H9 (cell line): Measurements from ENCODE around the gene AP3B2. TPM values are rescaled to one million over a fixed set of nuclear protein-coding genes. Genes with fewer than 3 reads are reported as not detected.
A peak's percentile ranks its signal among the peaks of the same experiment; 100 is the strongest.

Source experiments
- DNase-seq: peaks from one replicate; pipeline ENCODE4 v3.0.0-alpha.2; 2017
- H2AFZ ChIP-seq: one replicate; pipeline ENCODE4 v1.6.1; 2013; ENCODE audit warnings: mild to moderate bottlenecking, low read length, control low read depth, moderate library complexity
- H2AK5ac ChIP-seq: 2 replicates; pipeline ENCODE4 v1.6.1; 2013; ENCODE audit warnings: low read length, control low read depth, mixed read lengths; ENCODE audit not compliant: insufficient read length
- H2BK120ac ChIP-seq: one replicate; pipeline ENCODE4 v1.6.1; 2013; ENCODE audit warnings: low read depth, mild to moderate bottlenecking, low read length, control low read depth, inconsistent platforms; ENCODE audit not compliant: poor library complexity, severe bottlenecking
- H2BK12ac ChIP-seq: 2 replicates; pipeline ENCODE4 v1.6.1; 2013; ENCODE audit warnings: low read length, control low read depth, mixed read lengths, low read depth; ENCODE audit not compliant: insufficient read length
- H2BK15ac ChIP-seq: 2 replicates; pipeline ENCODE4 v1.6.1; 2013; ENCODE audit warnings: low read depth, low read length, control low read depth
- H2BK20ac ChIP-seq: one replicate; pipeline ENCODE4 v1.6.1; 2013; ENCODE audit warnings: low read depth, mild to moderate bottlenecking, low read length, control low read depth, inconsistent platforms; ENCODE audit not compliant: poor library complexity, severe bottlenecking
- H2BK5ac ChIP-seq: 2 replicates; pipeline ENCODE4 v1.6.1; 2013; ENCODE audit warnings: low read length, control low read depth, mixed read lengths; ENCODE audit not compliant: insufficient read length
- H3K14ac ChIP-seq: 2 replicates; pipeline ENCODE4 v1.6.1; 2013; ENCODE audit warnings: low read length, control low read depth; ENCODE audit not compliant: insufficient read depth
- H3K18ac ChIP-seq: 2 replicates; pipeline ENCODE4 v1.6.1; 2013; ENCODE audit warnings: low read depth, mild to moderate bottlenecking, mixed read lengths, low read length, control low read depth; ENCODE audit not compliant: insufficient read length
- H3K23ac ChIP-seq: 2 replicates; pipeline ENCODE4 v1.6.1; 2013; ENCODE audit warnings: low read length, control low read depth, mixed read lengths, low read depth; ENCODE audit not compliant: insufficient read length
- H3K23me2 ChIP-seq: 2 replicates; pipeline ENCODE4 v1.6.1; 2013; ENCODE audit warnings: low read depth, mild to moderate bottlenecking, mixed read lengths, low read length, control low read depth; ENCODE audit not compliant: insufficient read length, poor library complexity, severe bottlenecking
- H3K27ac ChIP-seq: 2 replicates; pipeline ENCODE4 v1.5.1; 2013; ENCODE audit warnings: low read length, control low read depth, mixed read lengths, low read depth; ENCODE audit not compliant: insufficient read length
- H3K27me3 ChIP-seq: 2 replicates; pipeline ENCODE4 v1.6.1; 2013; ENCODE audit warnings: low read length, control low read depth, inconsistent platforms; ENCODE audit not compliant: insufficient read depth
- H3K4ac ChIP-seq: 2 replicates; pipeline ENCODE4 v1.6.1; 2013; ENCODE audit warnings: low read depth, mild to moderate bottlenecking, control low read depth, inconsistent platforms, low read length, moderate library complexity
- H3K4me1 ChIP-seq: 2 replicates; pipeline ENCODE4 v1.6.1; 2013; ENCODE audit warnings: low read length, control low read depth, inconsistent platforms; ENCODE audit not compliant: insufficient read depth
- H3K4me2 ChIP-seq: 2 replicates; pipeline ENCODE4 v1.6.1; 2013; ENCODE audit warnings: low read length, control low read depth, mixed read lengths; ENCODE audit not compliant: insufficient read length, insufficient read depth
- H3K56ac ChIP-seq: 2 replicates; pipeline ENCODE4 v1.6.1; 2013; ENCODE audit warnings: low read depth, mild to moderate bottlenecking, mixed read lengths, low read length, control low read depth; ENCODE audit not compliant: insufficient read length
- H3K79me1 ChIP-seq: 2 replicates; pipeline ENCODE4 v1.6.1; 2013; ENCODE audit warnings: low read depth, mild to moderate bottlenecking, moderate library complexity, low read length, control low read depth, inconsistent platforms; ENCODE audit not compliant: insufficient read depth, poor library complexity, severe bottlenecking
- H3K79me2 ChIP-seq: 2 replicates; pipeline ENCODE4 v1.6.1; 2013; ENCODE audit warnings: low read length, control low read depth, inconsistent platforms; ENCODE audit not compliant: insufficient read depth
- H3K9ac ChIP-seq: 2 replicates; pipeline ENCODE4 v1.6.1; 2013; ENCODE audit warnings: low read length, control low read depth, mixed read lengths; ENCODE audit not compliant: insufficient read length; ENCODE audit errors: extremely low read depth
- H3K9me3 ChIP-seq: one replicate; pipeline ENCODE4 v1.6.1; 2013; ENCODE audit warnings: low read depth, low read length, inconsistent platforms; ENCODE audit not compliant: control insufficient read depth
- H3T11ph ChIP-seq: one replicate; pipeline ENCODE4 v1.6.1; 2013; ENCODE audit warnings: mild to moderate bottlenecking, low read length, control low read depth, inconsistent platforms
- H4K20me1 ChIP-seq: one replicate; pipeline ENCODE4 v1.6.1; 2013; ENCODE audit not compliant: control insufficient read depth, insufficient read length, insufficient read depth
- H4K5ac ChIP-seq: 2 replicates; pipeline ENCODE4 v1.6.1; 2013; ENCODE audit warnings: low read depth, mild to moderate bottlenecking, mixed read lengths, low read length, control low read depth; ENCODE audit not compliant: insufficient read length
- H4K8ac ChIP-seq: replicated peaks from 2 replicates; pipeline ENCODE4 v1.6.1; 2013; ENCODE audit warnings: low read length, control low read depth, mixed read lengths, low read depth; ENCODE audit not compliant: insufficient read length
- H4K91ac ChIP-seq: 2 replicates; pipeline ENCODE4 v1.6.1; 2013; ENCODE audit warnings: low read depth, mild to moderate bottlenecking, moderate library complexity, mixed read lengths, low read length, control low read depth; ENCODE audit not compliant: insufficient read length
- H3K27ac Mint-ChIP-seq, 3 experiments: 2 replicates in 2 of 3; 3 replicates in 1 of 3; pipeline ENCODE4 v1.8.0; 2020 to 2021; ENCODE audit warnings: mixed read lengths in 3 of 3, mild to moderate bottlenecking in 1 of 3, moderate library complexity in 1 of 3
- H3K27me3 Mint-ChIP-seq: 2 replicates; pipeline ENCODE4 v1.8.0; 2021; ENCODE audit warnings: low read depth, mild to moderate bottlenecking, moderate library complexity, mixed read lengths
- H3K36me3 Mint-ChIP-seq, 3 experiments: 2 replicates in 2 of 3; 3 replicates in 1 of 3; pipeline ENCODE4 v1.8.0; 2020 to 2021; ENCODE audit warnings: low read depth in 3 of 3, mixed read lengths in 3 of 3; ENCODE audit not compliant: insufficient read depth in 1 of 3
- H3K4me1 Mint-ChIP-seq, 2 experiments: 2 replicates each; pipeline ENCODE4 v1.8.0; 2020; ENCODE audit warnings: mixed read lengths in 2 of 2
- H3K4me3 Mint-ChIP-seq, 2 experiments: 2 replicates in 1 of 2; 3 replicates in 1 of 2; pipeline ENCODE4 v1.8.0; 2020 to 2021; ENCODE audit warnings: mild to moderate bottlenecking in 2 of 2, mixed read lengths in 2 of 2, moderate library complexity in 1 of 2
- H3K9me3 Mint-ChIP-seq, 2 experiments: 2 replicates in 1 of 2; 3 replicates in 1 of 2; pipeline ENCODE4 v1.8.0; 2020; ENCODE audit warnings: mild to moderate bottlenecking in 2 of 2, mixed read lengths in 2 of 2, moderate library complexity in 1 of 2
- WGBS: extraction: QIAGEN DNeasy Blood & Tissue Kit; methylation state at CpG from one replicate; pipeline ENCODE4 v1.1.7; 2013; ENCODE audit warnings: missing lambda C conversion rate, low lambda C conversion rate, mixed read lengths; ENCODE audit not compliant: insufficient read length; ENCODE audit errors: extremely low coverage; 5-methylcytosine and 5-hydroxymethylcytosine counted together
- total RNA-seq: library from RNA; stranded (reverse); gene quantifications from 2 replicates; pipeline ENCODE4 v1.2.1, GENCODE V29; 2021
- TF ChIP-seq, protein P1 (sequence below): fragments of 200-600 bp; sonication (generic); conservative IDR thresholded peaks from 3 replicates; pipeline ENCODE4 v1.8.0; 2021; ENCODE audit warnings: antibody characterized with exemption, mild to moderate bottlenecking

Gene AP3B2
- total RNA-seq, 1 experiment from 2014 or later: 10.6 TPM

DNA sequence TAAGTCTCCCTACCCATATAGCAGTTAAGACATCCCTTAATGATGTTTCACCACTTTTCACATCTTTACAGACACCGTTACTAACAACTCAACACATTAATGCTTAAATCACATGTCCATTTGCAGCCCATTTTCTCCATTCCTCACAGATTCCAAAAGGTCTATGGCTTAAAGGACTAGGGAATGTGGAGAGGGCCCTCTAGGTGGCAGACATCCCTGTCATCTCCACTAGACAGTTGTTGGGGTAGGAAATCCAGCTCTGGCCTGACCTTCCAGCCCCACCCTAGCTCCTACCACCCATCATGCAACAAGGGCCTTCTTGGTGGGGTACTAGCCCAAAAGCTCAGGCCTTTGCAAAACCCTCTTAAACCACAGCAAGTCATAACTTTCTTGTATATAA, 87.7 kb downstream of the AP3B2 start:
- Histone ChIP-seq H3T11ph (no peak overlapping the region), H4K8ac (no peak overlapping the region), H4K91ac (no peak overlapping the region), H2BK5ac (no peak overlapping the region), H3K18ac (no peak overlapping the region), H2AK5ac (no peak overlapping the region), H3K4me1 (no peaks in the 10 kb centered on the region), H3K56ac (no peak overlapping the region), H3K23ac (no peak overlapping the region), H3K27ac (no peak overlapping the region), H4K20me1 (no peaks in the 10 kb centered on the region), H3K79me1 (no peaks in the 10 kb centered on the region), H3K27me3 (no peaks in the 10 kb centered on the region), H3K14ac (no peak overlapping the region), H3K23me2 (no peaks in the 10 kb centered on the region), H2BK20ac (no peak overlapping the region), H4K5ac (no peak overlapping the region), H3K9ac (no peak overlapping the region), H3K4me2 (no peak overlapping the region), H3K4ac (no peak overlapping the region), H2BK120ac (no peak overlapping the region), H3K79me2 (no peaks in the 10 kb centered on the region), H2BK15ac (no peak overlapping the region), H3K9me3 (no peaks in the 10 kb centered on the region), H2BK12ac (no peak overlapping the region), H2AFZ (no peak overlapping the region)
- Mint-ChIP-seq H3K36me3 (no peaks in the 10 kb centered on the region), H3K4me3 (no peak overlapping the region), H3K27ac (no peak overlapping the region), H3K9me3 (no peaks in the 10 kb centered on the region), H3K4me1 (no peaks in the 10 kb centered on the region), H3K27me3 (no peaks in the 10 kb centered on the region)
- TF ChIP-seq, protein P1, sequence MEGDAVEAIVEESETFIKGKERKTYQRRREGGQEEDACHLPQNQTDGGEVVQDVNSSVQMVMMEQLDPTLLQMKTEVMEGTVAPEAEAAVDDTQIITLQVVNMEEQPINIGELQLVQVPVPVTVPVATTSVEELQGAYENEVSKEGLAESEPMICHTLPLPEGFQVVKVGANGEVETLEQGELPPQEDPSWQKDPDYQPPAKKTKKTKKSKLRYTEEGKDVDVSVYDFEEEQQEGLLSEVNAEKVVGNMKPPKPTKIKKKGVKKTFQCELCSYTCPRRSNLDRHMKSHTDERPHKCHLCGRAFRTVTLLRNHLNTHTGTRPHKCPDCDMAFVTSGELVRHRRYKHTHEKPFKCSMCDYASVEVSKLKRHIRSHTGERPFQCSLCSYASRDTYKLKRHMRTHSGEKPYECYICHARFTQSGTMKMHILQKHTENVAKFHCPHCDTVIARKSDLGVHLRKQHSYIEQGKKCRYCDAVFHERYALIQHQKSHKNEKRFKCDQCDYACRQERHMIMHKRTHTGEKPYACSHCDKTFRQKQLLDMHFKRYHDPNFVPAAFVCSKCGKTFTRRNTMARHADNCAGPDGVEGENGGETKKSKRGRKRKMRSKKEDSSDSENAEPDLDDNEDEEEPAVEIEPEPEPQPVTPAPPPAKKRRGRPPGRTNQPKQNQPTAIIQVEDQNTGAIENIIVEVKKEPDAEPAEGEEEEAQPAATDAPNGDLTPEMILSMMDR: peak; percentile 56
- WGBS: no CpG with 5 or more reads among the region's 1 CpG
- peak; percentile 36 for DNase-seq
